GM23338 (cell line): Measurements from ENCODE around the gene FAF2. TPM values are rescaled to one million over a fixed set of nuclear protein-coding genes. Genes with fewer than 3 reads are reported as not detected.
"Not testable (repeated sequence)": the region's sequence is repeated elsewhere in the genome, so short reads cannot be mapped to it uniquely, and the experiment has no call there.

Experiments used
- ATAC-seq: fragments of 200-7000 bp; cut with Tn5 transposase; 3 replicates; pipeline ENCODE4 v1.9.1; 2020
- DNase-seq: peaks from one replicate; pipeline ENCODE4 v3.0.0-alpha.2; 2015; ENCODE audit warnings: low spot score
- H2AFZ ChIP-seq: fragments of 200-600 bp; sonication (generic); 2 replicates; pipeline ENCODE4 v1.8.0; 2016; ENCODE audit warnings: antibody characterized with exemption, mild to moderate bottlenecking, moderate library complexity
- H3F3A ChIP-seq: fragments of 200-600 bp; sonication (generic); replicated peaks from 2 replicates; pipeline ENCODE4 v1.8.0; 2017; ENCODE audit warnings: antibody characterized with exemption, mixed run types, low read depth
- H3K27ac ChIP-seq: fragments of 200-600 bp; sonication (generic); 2 replicates; pipeline ENCODE4 v1.6.1; 2016; ENCODE audit warnings: low read depth
- H3K27me3 ChIP-seq: fragments of 200-600 bp; sonication (generic); 2 replicates; pipeline ENCODE4 v1.8.0; 2016; ENCODE audit warnings: mild to moderate bottlenecking, mixed run types, moderate library complexity; ENCODE audit not compliant: insufficient read depth
- H3K36me3 ChIP-seq: fragments of 200-600 bp; sonication (generic); 2 replicates; pipeline ENCODE4 v1.8.0; 2016; ENCODE audit warnings: mild to moderate bottlenecking; ENCODE audit not compliant: insufficient read depth
- H3K4me1 ChIP-seq: fragments of 200-600 bp; sonication (generic); 2 replicates; pipeline ENCODE4 v1.8.0; 2016; ENCODE audit warnings: mild to moderate bottlenecking, moderate library complexity; ENCODE audit not compliant: insufficient read depth
- H3K4me2 ChIP-seq: fragments of 200-600 bp; sonication (generic); 2 replicates; pipeline ENCODE4 v1.7.1; 2017; ENCODE audit warnings: mixed run types
- H3K4me3 ChIP-seq: fragments of 200-600 bp; sonication (generic); 2 replicates; pipeline ENCODE4 v1.6.1; 2016; ENCODE audit warnings: mixed run types
- H3K79me2 ChIP-seq: fragments of 200-600 bp; sonication (generic); replicated peaks from 2 replicates; pipeline ENCODE4 v1.8.0; 2017; ENCODE audit warnings: mild to moderate bottlenecking; ENCODE audit not compliant: insufficient read depth
- H3K9me2 ChIP-seq: fragments of 200-600 bp; sonication (generic); 2 replicates; pipeline ENCODE4 v1.8.0; 2017; ENCODE audit not compliant: insufficient read depth
- H4K20me1 ChIP-seq: fragments of 200-600 bp; sonication (generic); replicated peaks from 2 replicates; pipeline ENCODE4 v1.8.0; 2017; ENCODE audit warnings: mild to moderate bottlenecking; ENCODE audit not compliant: insufficient read depth
- H3K27ac Mint-ChIP-seq: 2 replicates; pipeline ENCODE4 v1.8.0; 2020; ENCODE audit warnings: inconsistent platforms, mild to moderate bottlenecking, moderate library complexity, mixed read lengths
- H3K27me3 Mint-ChIP-seq: 3 replicates; pipeline ENCODE4 v1.8.0; 2022; ENCODE audit warnings: low read depth, mild to moderate bottlenecking, moderate library complexity, mixed read lengths, inconsistent platforms; ENCODE audit not compliant: insufficient read depth, poor library complexity
- H3K36me3 Mint-ChIP-seq: 3 replicates; pipeline ENCODE4 v1.8.0; 2021; ENCODE audit warnings: low read depth, mild to moderate bottlenecking, inconsistent platforms, moderate library complexity, mixed read lengths
- H3K4me1 Mint-ChIP-seq: 3 replicates; pipeline ENCODE4 v1.8.0; 2020; ENCODE audit warnings: mild to moderate bottlenecking, inconsistent platforms, mixed read lengths
- H3K4me3 Mint-ChIP-seq: 3 replicates; pipeline ENCODE4 v1.8.0; 2021; ENCODE audit warnings: moderate library complexity, mild to moderate bottlenecking, inconsistent platforms, mixed read lengths
- H3K9me3 Mint-ChIP-seq: 3 replicates; pipeline ENCODE4 v1.8.0; 2020; ENCODE audit warnings: moderate library complexity, mild to moderate bottlenecking, inconsistent platforms, mixed read lengths
- EZH2 ChIP-seq: fragments of 200-600 bp; sonication (generic); IDR thresholded peaks from one replicate; pipeline ENCODE4 v1.8.0; 2017; ENCODE audit warnings: antibody characterized with exemption, mild to moderate bottlenecking, low read depth; ENCODE audit not compliant: unreplicated experiment
- EZH2phosphoT487 ChIP-seq: fragments of 200-600 bp; sonication (generic); IDR thresholded peaks from one replicate; pipeline ENCODE4 v1.8.1; 2018; ENCODE audit warnings: antibody characterized with exemption; ENCODE audit not compliant: unreplicated experiment
- POLR2AphosphoS5 ChIP-seq: IDR thresholded peaks from 2 replicates; pipeline ENCODE4 v1.6.1; 2016; ENCODE audit warnings: antibody characterized with exemption, low read depth
- STAT1 ChIP-seq: IDR thresholded peaks from one replicate; pipeline ENCODE4 v1.6.1; 2016; ENCODE audit warnings: antibody characterized with exemption; ENCODE audit not compliant: unreplicated experiment
- ZNF114 ChIP-seq: fragments of 250-450 bp; sonication (Bioruptor Pico); IDR thresholded peaks from 2 replicates; pipeline ENCODE4 v1.5.0; 2020; ENCODE audit warnings: mild to moderate bottlenecking, moderate library complexity
- ZNF462 ChIP-seq: fragments of 250-450 bp; sonication (Bioruptor Pico); IDR thresholded peaks from 2 replicates; pipeline ENCODE4 v1.5.0; 2020; ENCODE audit warnings: mild to moderate bottlenecking, moderate library complexity
- polyA plus RNA-seq: library from polyadenylated mRNA; unstranded; fragments of >200 nt; fragmentation: Nextera tagmentation; extraction: Ambion mirVana; gene quantifications from 2 replicates; pipeline ENCODE4 v1.2.1, GENCODE V29; 2016
- total RNA-seq: library from RNA; depleted of rRNA; stranded (reverse); fragments of >200 nt; shearing (Covaris generic); gene quantifications from 2 replicates; pipeline ENCODE4 v1.2.3, GENCODE V29; 2014
- TF ChIP-seq, protein P1 (sequence below): IDR thresholded peaks from one replicate; pipeline ENCODE4 v1.6.1; 2018; ENCODE audit warnings: antibody characterized with exemption; ENCODE audit not compliant: unreplicated experiment
- TF ChIP-seq, protein P2 (sequence below), 2 experiments: fragments of 200-600 bp in 1 of 2; sonication (generic) in 1 of 2; conservative IDR thresholded peaks; 2 replicates each; pipeline versions ENCODE4 v1.5.1 to v1.6.1; 2016 to 2017; ENCODE audit warnings: antibody characterized with exemption in 2 of 2, low read depth in 2 of 2, mild to moderate bottlenecking in 2 of 2, moderate library complexity in 1 of 2

Gene FAF2
- total and polyA plus RNA-seq, 2 experiments from 2014 or later = 32.8 to 37.6 TPM

GRCh38 chr5:176550275-176550831, 102.2 kb downstream of the FAF2 start (continued):
- TF ChIP-seq, protein P1, sequence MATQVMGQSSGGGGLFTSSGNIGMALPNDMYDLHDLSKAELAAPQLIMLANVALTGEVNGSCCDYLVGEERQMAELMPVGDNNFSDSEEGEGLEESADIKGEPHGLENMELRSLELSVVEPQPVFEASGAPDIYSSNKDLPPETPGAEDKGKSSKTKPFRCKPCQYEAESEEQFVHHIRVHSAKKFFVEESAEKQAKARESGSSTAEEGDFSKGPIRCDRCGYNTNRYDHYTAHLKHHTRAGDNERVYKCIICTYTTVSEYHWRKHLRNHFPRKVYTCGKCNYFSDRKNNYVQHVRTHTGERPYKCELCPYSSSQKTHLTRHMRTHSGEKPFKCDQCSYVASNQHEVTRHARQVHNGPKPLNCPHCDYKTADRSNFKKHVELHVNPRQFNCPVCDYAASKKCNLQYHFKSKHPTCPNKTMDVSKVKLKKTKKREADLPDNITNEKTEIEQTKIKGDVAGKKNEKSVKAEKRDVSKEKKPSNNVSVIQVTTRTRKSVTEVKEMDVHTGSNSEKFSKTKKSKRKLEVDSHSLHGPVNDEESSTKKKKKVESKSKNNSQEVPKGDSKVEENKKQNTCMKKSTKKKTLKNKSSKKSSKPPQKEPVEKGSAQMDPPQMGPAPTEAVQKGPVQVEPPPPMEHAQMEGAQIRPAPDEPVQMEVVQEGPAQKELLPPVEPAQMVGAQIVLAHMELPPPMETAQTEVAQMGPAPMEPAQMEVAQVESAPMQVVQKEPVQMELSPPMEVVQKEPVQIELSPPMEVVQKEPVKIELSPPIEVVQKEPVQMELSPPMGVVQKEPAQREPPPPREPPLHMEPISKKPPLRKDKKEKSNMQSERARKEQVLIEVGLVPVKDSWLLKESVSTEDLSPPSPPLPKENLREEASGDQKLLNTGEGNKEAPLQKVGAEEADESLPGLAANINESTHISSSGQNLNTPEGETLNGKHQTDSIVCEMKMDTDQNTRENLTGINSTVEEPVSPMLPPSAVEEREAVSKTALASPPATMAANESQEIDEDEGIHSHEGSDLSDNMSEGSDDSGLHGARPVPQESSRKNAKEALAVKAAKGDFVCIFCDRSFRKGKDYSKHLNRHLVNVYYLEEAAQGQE = no peak
- TF ChIP-seq ZNF114 (CRISPR knock-in tag) (no peak), EZH2 (no peak), POLR2AphosphoS5 (no peak), STAT1 (no peak), EZH2phosphoT487 (no peak)
- TF ChIP-seq, protein P2, sequence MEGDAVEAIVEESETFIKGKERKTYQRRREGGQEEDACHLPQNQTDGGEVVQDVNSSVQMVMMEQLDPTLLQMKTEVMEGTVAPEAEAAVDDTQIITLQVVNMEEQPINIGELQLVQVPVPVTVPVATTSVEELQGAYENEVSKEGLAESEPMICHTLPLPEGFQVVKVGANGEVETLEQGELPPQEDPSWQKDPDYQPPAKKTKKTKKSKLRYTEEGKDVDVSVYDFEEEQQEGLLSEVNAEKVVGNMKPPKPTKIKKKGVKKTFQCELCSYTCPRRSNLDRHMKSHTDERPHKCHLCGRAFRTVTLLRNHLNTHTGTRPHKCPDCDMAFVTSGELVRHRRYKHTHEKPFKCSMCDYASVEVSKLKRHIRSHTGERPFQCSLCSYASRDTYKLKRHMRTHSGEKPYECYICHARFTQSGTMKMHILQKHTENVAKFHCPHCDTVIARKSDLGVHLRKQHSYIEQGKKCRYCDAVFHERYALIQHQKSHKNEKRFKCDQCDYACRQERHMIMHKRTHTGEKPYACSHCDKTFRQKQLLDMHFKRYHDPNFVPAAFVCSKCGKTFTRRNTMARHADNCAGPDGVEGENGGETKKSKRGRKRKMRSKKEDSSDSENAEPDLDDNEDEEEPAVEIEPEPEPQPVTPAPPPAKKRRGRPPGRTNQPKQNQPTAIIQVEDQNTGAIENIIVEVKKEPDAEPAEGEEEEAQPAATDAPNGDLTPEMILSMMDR (conservative IDR thresholded peaks at IDR 0.05; ENCODE audit: low read depth in 2 of 2) = no peak

- H3K4me2 ChIP-seq, H3K4me3 ChIP-seq, H3K27ac ChIP-seq, H3K9me2 ChIP-seq, H3K36me3 Mint-ChIP-seq, H3F3A ChIP-seq, H2AFZ ChIP-seq, H3K9me3 Mint-ChIP-seq, H3K27ac Mint-ChIP-seq, H4K20me1 ChIP-seq, H3K4me3 Mint-ChIP-seq, H3K36me3 ChIP-seq, H3K27me3 ChIP-seq, ATAC-seq, H3K4me1 ChIP-seq, H3K27me3 Mint-ChIP-seq, H3K79me2 ChIP-seq, DNase-seq: not testable (repeated sequence)
- peaks cover 14% of the 10 kb centered on the region for H3K4me1 Mint-ChIP-seq
Measured at GRCh38 chr5:176550937-176551336, 102.8 kb downstream of the FAF2 start.

DNA sequence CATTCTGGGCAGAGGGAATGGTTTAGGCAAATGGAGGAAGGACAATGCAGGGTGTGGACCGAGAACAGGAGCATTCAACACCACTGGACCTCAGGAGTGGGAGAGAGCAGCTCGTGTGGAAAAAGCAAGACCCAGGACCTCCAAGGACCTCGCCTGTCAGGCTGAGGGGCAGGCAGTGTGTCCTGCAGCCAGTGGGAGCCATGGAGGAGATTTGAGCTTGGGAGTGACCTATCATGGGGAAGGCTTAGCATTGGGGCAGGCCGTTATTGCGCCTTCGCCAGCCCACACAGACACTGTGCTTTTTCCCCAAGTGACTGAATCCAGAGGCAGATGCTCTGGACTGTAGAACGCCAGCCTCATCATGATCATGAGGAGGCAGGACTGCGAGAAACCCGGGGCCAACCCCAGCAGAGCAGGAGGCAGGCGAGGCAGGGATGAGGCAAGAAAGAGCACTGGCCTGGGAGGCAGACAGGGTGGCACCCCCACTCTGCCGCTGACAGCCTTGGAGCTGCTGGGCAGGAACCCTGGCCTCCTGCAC, 104.2 kb downstream of the FAF2 start:
- H3K27ac ChIP-seq = no peak overlapping the region
- H3K4me3 ChIP-seq = no peak overlapping the region
- Mint-ChIP-seq H3K27me3 (peaks cover 8% of the 10 kb centered on the region), H3K27ac (no peak overlapping the region), H3K4me1 (peaks cover 14% of the 10 kb centered on the region), H3K36me3 (no peaks in the 10 kb centered on the region), H3K9me3 (no peaks in the 10 kb centered on the region), H3K4me3 (no peak overlapping the region; the same call in 2 of the 3 replicates)
- H2AFZ ChIP-seq = no peak overlapping the region
- DNase-seq = no peak
- no peak for ATAC-seq
- H3K9me2 ChIP-seq = no peaks in the 10 kb centered on the region
- H3K27me3 ChIP-seq = no peaks in the 10 kb centered on the region
- no peaks in the 10 kb centered on the region for H3K4me1 ChIP-seq
- H4K20me1 ChIP-seq = no peaks in the 10 kb centered on the region
- H3K4me2 ChIP-seq = no peak overlapping the region
- H3K36me3 ChIP-seq = no peaks in the 10 kb centered on the region
- H3F3A ChIP-seq = no peaks in the 10 kb centered on the region
- H3K79me2 ChIP-seq = no peaks in the 10 kb centered on the region
- TF ChIP-seq ZNF462 (CRISPR knock-in tag) (no peak), EZH2phosphoT487 (no peak), ZNF114 (CRISPR knock-in tag) (no peak)
